Smooth muscle cell (in vitro differentiated cells): ENCODE results near the gene LECT2. TPM values are rescaled to one million over a fixed set of nuclear protein-coding genes. Genes with fewer than 3 reads are reported as not detected.
A peak's percentile ranks its signal among the peaks of the same experiment; 100 is the strongest.

Source experiments
- DNase-seq: peaks from one replicate; lab custom pipeline; 2025; ENCODE audit not compliant: unreplicated experiment; lab: John Stamatoyannopoulos, UW
- H2AFZ ChIP-seq: fragments of 200-600 bp; sonication (generic); 2 replicates; pipeline ENCODE4 v1.6.0; 2016; ENCODE audit warnings: antibody characterized with exemption, low read depth, mild to moderate bottlenecking
- H3F3A ChIP-seq: fragments of 200-600 bp; sonication (generic); 2 replicates; pipeline ENCODE4 v1.6.0; 2017; ENCODE audit warnings: antibody characterized with exemption, low read depth
- H3K27ac ChIP-seq: fragments of 200-600 bp; sonication (generic); 2 replicates; pipeline ENCODE4 v1.5.1; 2016; ENCODE audit warnings: low read depth, mild to moderate bottlenecking
- H3K27me3 ChIP-seq: fragments of 200-600 bp; sonication (generic); 2 replicates; pipeline ENCODE4 v1.6.1; 2016; ENCODE audit warnings: low read depth, mild to moderate bottlenecking
- H3K36me3 ChIP-seq: fragments of 200-600 bp; sonication (generic); 2 replicates; pipeline ENCODE4 v1.5.1; 2016; ENCODE audit warnings: low read depth
- H3K4me1 ChIP-seq: fragments of 200-600 bp; sonication (generic); 2 replicates; pipeline ENCODE4 v1.5.1; 2016; ENCODE audit warnings: low read depth
- H3K4me2 ChIP-seq: fragments of 200-600 bp; sonication (generic); 2 replicates; pipeline ENCODE4 v1.6.0; 2016; ENCODE audit warnings: mild to moderate bottlenecking
- H3K4me3 ChIP-seq: fragments of 200-600 bp; sonication (generic); 2 replicates; pipeline ENCODE4 v1.5.1; 2016; ENCODE audit warnings: mild to moderate bottlenecking
- H3K79me2 ChIP-seq: fragments of 200-600 bp; sonication (generic); 2 replicates; pipeline ENCODE4 v1.6.0; 2016; ENCODE audit warnings: low read depth, mild to moderate bottlenecking
- H3K9ac ChIP-seq: fragments of 200-600 bp; sonication (generic); 2 replicates; pipeline ENCODE4 v1.6.0; 2016; ENCODE audit warnings: low read depth
- H3K9me3 ChIP-seq: fragments of 200-600 bp; sonication (generic); replicated peaks from 2 replicates; pipeline ENCODE4 v1.5.1; 2016; ENCODE audit warnings: low read depth
- H4K20me1 ChIP-seq: fragments of 200-600 bp; sonication (generic); 2 replicates; pipeline ENCODE4 v1.6.0; 2016; ENCODE audit warnings: low read depth
- CTCF ChIP-seq: fragments of 200-600 bp; sonication (generic); IDR thresholded peaks from 2 replicates; pipeline ENCODE4 v1.5.1; 2017; ENCODE audit warnings: borderline replicate concordance, mild to moderate bottlenecking, antibody characterized with exemption; ENCODE audit not compliant: insufficient read depth, poor library complexity, severe bottlenecking
- WGBS: methylation state at CpG from one replicate; pipeline ENCODE4 v1.1.7; 2016; ENCODE audit warnings: low lambda C conversion rate; 5-methylcytosine and 5-hydroxymethylcytosine counted together
- polyA plus RNA-seq: library from polyadenylated mRNA; unstranded; fragments of >200 nt; fragmentation: Nextera tagmentation; extraction: Ambion mirVana; gene quantifications from 2 replicates; pipeline ENCODE4 v1.2.1, GENCODE V29; 2016
- total RNA-seq: library from RNA; depleted of rRNA; stranded (reverse); fragments of >200 nt; gene quantifications from 2 replicates; pipeline ENCODE4 v1.2.3, GENCODE V29; 2014

Gene LECT2
- total and polyA plus RNA-seq, 2 experiments from 2014 or later, result not detected

DNA sequence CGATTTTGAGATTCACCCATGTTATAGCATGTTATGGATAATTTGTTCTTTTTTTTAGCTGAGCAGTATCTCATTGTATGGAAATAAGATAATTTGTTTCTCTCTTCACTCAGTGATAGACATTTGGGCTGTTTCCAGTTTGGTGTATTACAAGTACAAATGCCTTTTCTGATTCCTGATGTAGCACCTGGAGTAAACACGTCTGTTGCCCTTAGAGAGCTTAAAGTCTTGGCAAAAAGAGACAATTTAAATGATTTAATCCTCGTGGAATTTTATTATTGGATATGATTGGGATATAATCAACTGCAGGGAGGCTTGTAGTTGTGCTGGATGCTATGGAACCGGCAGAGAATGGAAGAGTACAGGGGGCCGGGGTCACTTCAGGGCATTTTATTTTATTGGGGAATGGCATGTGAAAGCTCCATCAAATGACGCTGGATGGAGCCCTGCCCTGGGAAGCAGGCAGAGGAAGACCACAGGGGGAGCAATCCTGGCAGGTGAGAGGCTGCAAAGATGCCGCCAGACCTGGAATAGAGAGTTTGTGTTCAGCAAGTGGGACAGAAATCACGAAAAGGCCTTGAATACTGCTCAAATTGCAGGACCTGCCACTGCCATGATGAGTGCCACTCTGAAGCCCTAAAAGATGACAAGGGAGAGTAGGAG lies 43.0 kb upstream of the LECT2 start:
- TF ChIP-seq CTCF, result no peak

GRCh38 chr5:135996611-135997010 lies 41.8 kb upstream of the LECT2 start:
- Histone ChIP-seq H2AFZ (no peak overlapping the region), H3K36me3 (no peaks in the 10 kb centered on the region), H3K79me2 (no peaks in the 10 kb centered on the region), H3K4me3 (no peak overlapping the region), H4K20me1 (no peaks in the 10 kb centered on the region), H3K9ac (peak overlapping the region; percentile 58), H3K27ac (peak overlapping the region; percentile 97), H3K9me3 (no peaks in the 10 kb centered on the region), H3K27me3 (no peaks in the 10 kb centered on the region), H3K4me2 (peak overlapping the region; percentile 27), H3K4me1 (peaks cover 21% of the 10 kb centered on the region), H3F3A (peaks cover 36% of the 10 kb centered on the region)
- no peak for TF ChIP-seq CTCF
- WGBS, result 12% methylated on average over 2 of the region's 2 CpGs
- no peak for DNase-seq

More for the DNA sequence above, 43.0 kb upstream of the LECT2 start:
- no peaks in the 10 kb centered on the region for H3K36me3 ChIP-seq
- no peaks in the 10 kb centered on the region for H3K79me2 ChIP-seq
- H3K9ac ChIP-seq, result no peak overlapping the region
- no peak overlapping the region for H2AFZ ChIP-seq
- DNase-seq, result no peak
- H3K27me3 ChIP-seq, result no peaks in the 10 kb centered on the region
- 83% methylated on average over 8 of the region's 8 CpGs for WGBS
- H3K9me3 ChIP-seq, result no peaks in the 10 kb centered on the region
- H3F3A ChIP-seq, result peaks cover 36% of the 10 kb centered on the region
- no peak overlapping the region for H3K4me2 ChIP-seq
- H4K20me1 ChIP-seq, result no peaks in the 10 kb centered on the region
- H3K4me3 ChIP-seq, result no peak overlapping the region
- peak overlapping the region; percentile 97 for H3K27ac ChIP-seq
- peaks cover 24% of the 10 kb centered on the region for H3K4me1 ChIP-seq

- H3K9ac ChIP-seq, result peak overlapping the region; percentile 58
- H4K20me1 ChIP-seq, result no peaks in the 10 kb centered on the region
- no peak overlapping the region for H2AFZ ChIP-seq
- H3F3A ChIP-seq, result peaks cover 33% of the 10 kb centered on the region
- H3K4me3 ChIP-seq, result no peak overlapping the region
- peak overlapping the region; percentile 97 for H3K27ac ChIP-seq
- no peaks in the 10 kb centered on the region for H3K36me3 ChIP-seq
- no peak for DNase-seq
- H3K27me3 ChIP-seq, result no peaks in the 10 kb centered on the region
- WGBS, result 58% methylated on average over 3 of the region's 3 CpGs
- peak overlapping the region; percentile 27 for H3K4me2 ChIP-seq
- no peak for TF ChIP-seq CTCF
- H3K79me2 ChIP-seq, result no peaks in the 10 kb centered on the region
- no peaks in the 10 kb centered on the region for H3K9me3 ChIP-seq
- H3K4me1 ChIP-seq, result peaks cover 17% of the 10 kb centered on the region
These were observed 41.2 kb upstream of the LECT2 start for GRCh38 chr5:135995976-135996375.
